K562 (cell line): ENCODE measurements around the gene KLK1. TPM values are rescaled to one million over a fixed set of nuclear protein-coding genes. Genes with fewer than 3 reads are reported as not detected.

ENCODE experiments used
- AFF1 ChIP-seq, 2 experiments: fragments of 450-650 bp; IDR thresholded peaks; 2 replicates each; pipeline ENCODE4 v1.6.1; 2018; ENCODE audit warnings: mild to moderate bottlenecking in 2 of 2, low read depth in 1 of 2; ENCODE audit not compliant: partially characterized antibody in 2 of 2
- ESRRA ChIP-seq: fragments of 450-650 bp; IDR thresholded peaks from 2 replicates; pipeline ENCODE4 v1.6.1; 2014; ENCODE audit warnings: low read depth, mild to moderate bottlenecking, moderate library complexity, borderline replicate concordance
- HDAC1 ChIP-seq, 2 experiments: fragments of 450-650 bp; IDR thresholded peaks; 2 replicates each; pipeline ENCODE4 v1.6.1; 2016 to 2017; ENCODE audit warnings: inconsistent platforms in 1 of 2, mild to moderate bottlenecking in 1 of 2, moderate library complexity in 1 of 2
- HDAC6 ChIP-seq: IDR thresholded peaks from 2 replicates; pipeline ENCODE4 v1.6.1; 2012; ENCODE audit warnings: low read depth, mild to moderate bottlenecking, control low read depth, inconsistent platforms, low read length, moderate library complexity
- IFI16 ChIP-seq: fragments of 250-450 bp; sonication (Bioruptor Pico); IDR thresholded peaks from 2 replicates; pipeline ENCODE4 v2.1.2; 2022; ENCODE audit warnings: mild to moderate bottlenecking, inconsistent platforms
- ILK ChIP-seq: fragments of 450-650 bp; IDR thresholded peaks from 2 replicates; pipeline ENCODE4 v1.6.1; 2016; ENCODE audit warnings: missing genetic modification characterization, low read depth, mild to moderate bottlenecking, missing compliant biosample characterization, moderate library complexity, borderline replicate concordance
- MBD2 ChIP-seq: sonication (generic); IDR thresholded peaks from 2 replicates; pipeline ENCODE4 v1.6.1; 2016; ENCODE audit warnings: low read depth, borderline replicate concordance
- MTA3 ChIP-seq: fragments of 450-650 bp; formaldehyde crosslinking; IDR thresholded peaks from 2 replicates; pipeline ENCODE4 v1.6.1; 2017; ENCODE audit warnings: mild to moderate bottlenecking, borderline replicate concordance
- NELFE ChIP-seq: IDR thresholded peaks from 2 replicates; pipeline ENCODE4 v1.6.1; 2011; ENCODE audit warnings: mild to moderate bottlenecking; ENCODE audit not compliant: insufficient read depth, insufficient read length
- NR4A1 ChIP-seq, 2 experiments: fragments of 250-450 bp in 1 of 2; fragments of 450-650 bp in 1 of 2; sonication (Bioruptor Pico) in 1 of 2; IDR thresholded peaks; 2 replicates each; pipeline versions ENCODE4 v1.4.0 to v1.6.1; 2016 to 2020; ENCODE audit warnings: mild to moderate bottlenecking in 2 of 2, missing compliant biosample characterization in 1 of 2, missing genetic modification characterization in 1 of 2, moderate library complexity in 1 of 2
- NRF1 ChIP-seq, 2 experiments: fragments of 450-650 bp; IDR thresholded peaks in 1 of 2; conservative IDR thresholded peaks in 1 of 2; 2 replicates each; pipeline ENCODE4 v1.6.1; 2014; ENCODE audit warnings: mild to moderate bottlenecking in 2 of 2
- POLR2AphosphoS5 ChIP-seq: IDR thresholded peaks from 2 replicates; pipeline ENCODE4 v1.6.1; 2011; ENCODE audit warnings: mild to moderate bottlenecking, low read depth, low read length, moderate library complexity; ENCODE audit not compliant: control insufficient read depth, insufficient read depth
- PRMT5 ChIP-seq: sonication (generic); formaldehyde crosslinking; IDR thresholded peaks from 2 replicates; pipeline ENCODE4 v1.5.0; 2020; ENCODE audit warnings: missing genetic modification reagents
- PTTG1 ChIP-seq: fragments of 450-650 bp; IDR thresholded peaks from 2 replicates; pipeline ENCODE4 v1.6.1; 2016; ENCODE audit warnings: low read depth, mild to moderate bottlenecking, missing genetic modification characterization, missing compliant biosample characterization
- RB1 ChIP-seq: fragments of 450-650 bp; IDR thresholded peaks from 2 replicates; pipeline ENCODE4 v1.6.1; 2017; ENCODE audit warnings: low read depth, mild to moderate bottlenecking
- RUNX1 ChIP-seq: sonication (generic); IDR thresholded peaks from 2 replicates; pipeline ENCODE4 v1.6.1; 2016; ENCODE audit warnings: antibody characterized with exemption, low read depth
- SNIP1 ChIP-seq: fragments of 450-650 bp; IDR thresholded peaks from 2 replicates; pipeline ENCODE4 v1.7.1; 2017; ENCODE audit warnings: low read depth, mild to moderate bottlenecking
- TOE1 ChIP-seq, 2 experiments: fragments of 450-650 bp in 1 of 2; sonication (generic) in 1 of 2; formaldehyde crosslinking in 1 of 2; IDR thresholded peaks; 2 replicates each; pipeline versions ENCODE4 v1.7.1 to v1.8.0; 2016 to 2022; ENCODE audit warnings: borderline replicate concordance in 2 of 2, mild to moderate bottlenecking in 2 of 2, antibody characterized with exemption in 1 of 2, inconsistent platforms in 1 of 2, low read depth in 1 of 2, missing genetic modification reagents in 1 of 2, moderate library complexity in 1 of 2
- TSC22D4 ChIP-seq: fragments of 450-650 bp; IDR thresholded peaks from 2 replicates; pipeline ENCODE4 v1.6.1; 2016; ENCODE audit warnings: missing genetic modification characterization, missing biosample characterization, control low read depth
- ZBTB17 ChIP-seq: fragments of 450-650 bp; formaldehyde crosslinking; IDR thresholded peaks from 2 replicates; pipeline ENCODE4 v1.4.0; 2020; ENCODE audit warnings: mild to moderate bottlenecking
- ZNF263 ChIP-seq: sonication (generic); formaldehyde crosslinking; IDR thresholded peaks from 2 replicates; pipeline ENCODE4 v1.8.0; 2022; ENCODE audit warnings: mild to moderate bottlenecking, missing genetic modification reagents, borderline replicate concordance
- polyA plus RNA-seq, 8 experiments: library from polyadenylated mRNA; depleted of rRNA in 4 of 8; stranded (reverse) in 5 of 8; unstranded in 3 of 8; fragments of >200 nt; fragmentation: Nextera tagmentation in 2 of 8; fragmentation: Illumina TruSeq in 1 of 8; extraction: Ambion mirVana in 2 of 8; extraction: Trizol in 1 of 8; gene quantifications; 2 replicates each; pipeline versions ENCODE4 v1.2.1 to v1.2.3, GENCODE V29; 2011 to 2014; ENCODE audit warnings: inconsistent platforms in 1 of 8, missing spikeins in 1 of 8
- total RNA-seq, 7 experiments: library from RNA; depleted of rRNA in 6 of 7; stranded (reverse); fragments of >200 nt in 6 of 7; fragmentation: Illumina TruSeq in 2 of 7; extraction: Trizol in 2 of 7; gene quantifications; 2 replicates each; pipeline versions ENCODE4 v1.2.1 to v1.2.3, GENCODE V29; 2011 to 2021; ENCODE audit warnings: low replicate concordance in 1 of 7
- TF ChIP-seq, protein P1 (sequence below): fragments of 250-450 bp; sonication (Bioruptor Pico); IDR thresholded peaks from 2 replicates; pipeline ENCODE4 v1.5.0; 2021

Gene KLK1
- total and polyA plus RNA-seq, 9 of the 15 experiments (the other 6 are each of a cell fraction or from before 2014, with no cell fraction given): 0.87 to 15.4 (median 9.1) TPM

- TF ChIP-seq ZBTB17 (CRISPR knock-in tag): peak; percentile 79; the same call in 1 of the 2 replicates
- no peak for TF ChIP-seq POLR2AphosphoS5
- TF ChIP-seq RUNX1: no peak
- no peak for TF ChIP-seq ILK
- TF ChIP-seq NR4A1 (CRISPR knock-in tag; IDR thresholded peaks at IDR 0.05): 0 out of 2 replicates have a peak, but pooled peaks have one; percentile 49
- TF ChIP-seq NR4A1 (tag; IDR thresholded peaks at IDR 0.05): no peak
- TF ChIP-seq PTTG1 (tag): no peak
- no peak for TF ChIP-seq TSC22D4
- 0 out of 2 replicates have a peak, but pooled peaks have one; percentile 54 for TF ChIP-seq ZNF263 (CRISPR knock-in tag)
- no peak for TF ChIP-seq AFF1 (IDR thresholded peaks at IDR 0.05; ENCODE audit: low read depth in 1 of 2, partially characterized antibody in 2 of 2)
- TF ChIP-seq IFI16: no peak
- TF ChIP-seq NELFE: no peak
- TF ChIP-seq PRMT5 (CRISPR knock-in tag): no peak
- TF ChIP-seq HDAC1 (IDR thresholded peaks at IDR 0.05): 0 out of 4 replicates have a peak, but pooled peaks of 1 of the 2 experiments have one; percentile 52
- TF ChIP-seq, protein P1, sequence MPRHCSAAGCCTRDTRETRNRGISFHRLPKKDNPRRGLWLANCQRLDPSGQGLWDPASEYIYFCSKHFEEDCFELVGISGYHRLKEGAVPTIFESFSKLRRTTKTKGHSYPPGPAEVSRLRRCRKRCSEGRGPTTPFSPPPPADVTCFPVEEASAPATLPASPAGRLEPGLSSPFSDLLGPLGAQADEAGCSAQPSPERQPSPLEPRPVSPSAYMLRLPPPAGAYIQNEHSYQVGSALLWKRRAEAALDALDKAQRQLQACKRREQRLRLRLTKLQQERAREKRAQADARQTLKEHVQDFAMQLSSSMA: 0 out of 2 replicates have a peak, but pooled peaks have one; percentile 51
- TF ChIP-seq HDAC6: no peak
- TF ChIP-seq MBD2: 0 out of 2 replicates have a peak, but pooled peaks have one; percentile 45
- TF ChIP-seq NRF1 (conservative IDR thresholded peaks at IDR 0.05 in 1 of 2, IDR thresholded peaks at IDR 0.05 in 1 of 2): peak; percentile 82 to 84
- TF ChIP-seq ESRRA: peak; percentile 93
- TF ChIP-seq TOE1 (IDR thresholded peaks at IDR 0.05; ENCODE audit: borderline replicate concordance): no peak
- TF ChIP-seq TOE1 (CRISPR knock-in tag; IDR thresholded peaks at IDR 0.05; ENCODE audit: borderline replicate concordance, low read depth): 0 out of 2 replicates have a peak, but pooled peaks have one; percentile 17
- TF ChIP-seq SNIP1: no peak
- TF ChIP-seq MTA3: no peak
- TF ChIP-seq RB1: peak; percentile 78; the same call in 1 of the 2 replicates
Observed at GRCh38 chr19:50835785-50836542, 12.4 kb upstream of the KLK1 start (continued).
